Sigmoid colon (tissue), 4 donors: Measurements from ENCODE around the gene AGPAT2.

Experiments
- POLR2AphosphoS5 ChIP-seq, 4 donors: sonication (generic); formaldehyde crosslinking; IDR thresholded peaks; one replicate each; pipeline ENCODE4 v1.6.1; 2017; ENCODE audit warnings: antibody characterized with exemption in 4 of 4
- TF ChIP-seq, protein P1 (sequence below), 4 experiments: fragments of 450-650 bp in 3 of 4; fragments of 200-600 bp in 1 of 4; IDR thresholded peaks; one replicate each; pipeline ENCODE4 v1.5.1; 2016 to 2019; ENCODE audit warnings: antibody characterized with exemption in 4 of 4, mild to moderate bottlenecking in 3 of 4, moderate library complexity in 2 of 4

DNA sequence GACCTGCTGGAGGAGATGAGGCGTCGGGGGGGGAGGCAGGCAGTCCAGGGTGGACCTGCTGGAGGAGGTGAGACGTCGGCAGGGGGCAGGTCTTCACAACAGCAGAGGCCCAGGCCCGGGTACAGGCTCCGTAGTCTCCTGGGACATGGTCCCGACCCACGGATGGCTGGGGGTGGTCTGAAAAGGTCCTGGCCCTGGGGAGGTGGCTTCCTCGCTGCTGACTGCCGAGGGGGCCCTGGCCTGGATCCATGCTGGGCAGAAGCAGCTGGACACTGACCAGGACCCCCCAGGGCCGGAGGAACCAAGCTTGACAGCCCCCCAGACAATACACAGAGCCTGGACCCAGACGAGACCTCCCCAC is 16.0 kb downstream of the AGPAT2 start:
- no peak for TF ChIP-seq POLR2AphosphoS5 (IDR thresholded peaks at IDR 0.05)
- TF ChIP-seq, protein P1, sequence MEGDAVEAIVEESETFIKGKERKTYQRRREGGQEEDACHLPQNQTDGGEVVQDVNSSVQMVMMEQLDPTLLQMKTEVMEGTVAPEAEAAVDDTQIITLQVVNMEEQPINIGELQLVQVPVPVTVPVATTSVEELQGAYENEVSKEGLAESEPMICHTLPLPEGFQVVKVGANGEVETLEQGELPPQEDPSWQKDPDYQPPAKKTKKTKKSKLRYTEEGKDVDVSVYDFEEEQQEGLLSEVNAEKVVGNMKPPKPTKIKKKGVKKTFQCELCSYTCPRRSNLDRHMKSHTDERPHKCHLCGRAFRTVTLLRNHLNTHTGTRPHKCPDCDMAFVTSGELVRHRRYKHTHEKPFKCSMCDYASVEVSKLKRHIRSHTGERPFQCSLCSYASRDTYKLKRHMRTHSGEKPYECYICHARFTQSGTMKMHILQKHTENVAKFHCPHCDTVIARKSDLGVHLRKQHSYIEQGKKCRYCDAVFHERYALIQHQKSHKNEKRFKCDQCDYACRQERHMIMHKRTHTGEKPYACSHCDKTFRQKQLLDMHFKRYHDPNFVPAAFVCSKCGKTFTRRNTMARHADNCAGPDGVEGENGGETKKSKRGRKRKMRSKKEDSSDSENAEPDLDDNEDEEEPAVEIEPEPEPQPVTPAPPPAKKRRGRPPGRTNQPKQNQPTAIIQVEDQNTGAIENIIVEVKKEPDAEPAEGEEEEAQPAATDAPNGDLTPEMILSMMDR (IDR thresholded peaks at IDR 0.05), result no peak
